ENCODE measurements around the gene IFI16.
"Not testable (repeated sequence)": the region's sequence is repeated elsewhere in the genome, so short reads cannot be mapped to it uniquely, and the experiment has no call there.

Gene IFI16

GRCh38 chr1:159067699-159068621 lies 58.3 kb downstream of the IFI16 start:
- no peak for FAIRE-seq

DNA sequence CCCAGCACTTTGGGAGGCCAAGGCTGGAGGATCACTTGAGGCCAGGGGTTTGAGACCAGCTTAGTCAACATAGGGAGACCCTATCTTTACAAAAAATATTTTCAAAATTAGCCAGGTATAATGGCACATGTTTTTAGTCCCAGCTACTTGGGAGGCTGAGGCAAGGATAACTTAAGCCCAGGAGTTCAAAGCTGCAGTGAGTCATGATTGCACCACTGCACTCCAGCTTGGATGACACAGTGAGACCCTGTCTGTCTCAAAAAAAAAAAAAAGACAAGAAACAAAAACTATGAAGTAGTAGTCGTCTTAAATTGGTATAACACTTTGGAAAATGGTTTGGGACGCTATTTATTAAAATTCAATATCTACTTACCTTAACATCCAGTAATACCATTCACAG lies 59.2 kb downstream of the IFI16 start:
- no peak for FAIRE-seq

DNA sequence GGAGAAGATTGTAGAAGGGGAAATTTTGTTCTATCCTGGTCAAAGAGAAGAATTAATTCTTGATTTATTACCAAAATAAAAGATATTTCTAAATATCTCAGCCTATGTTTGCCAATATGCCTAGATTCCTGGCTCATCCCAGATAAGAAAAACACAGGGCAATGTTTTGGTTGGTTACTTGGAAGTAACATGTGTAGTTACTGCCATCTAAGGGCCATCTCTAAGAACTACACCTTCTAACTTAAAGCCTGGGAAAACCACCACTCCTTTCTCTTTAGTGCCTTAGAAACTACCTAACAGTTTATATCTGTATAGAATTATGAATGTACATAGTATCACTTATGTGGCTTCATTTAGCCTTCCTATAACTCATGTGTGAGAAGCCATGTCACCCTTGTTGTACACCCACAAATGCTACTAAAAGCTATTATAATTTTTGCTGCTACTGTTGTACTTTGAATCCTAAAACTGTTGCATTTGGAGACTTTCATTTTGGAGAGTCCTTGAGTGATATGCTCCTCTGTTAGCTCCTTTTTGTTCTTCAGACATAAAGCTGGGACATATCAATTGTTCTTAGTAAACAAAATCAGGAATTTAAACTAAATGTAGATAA lies 62.4 kb downstream of the IFI16 start:
- peak; percentile 96 for FAIRE-seq

- no peak for FAIRE-seq
Measured at GRCh38 chr1:159076438-159077119, 66.9 kb downstream of the IFI16 start, which contains the start of gene AIM2. TSS of gene AIM2 (minus strand) at chr1:159076766. CDS start at chr1:159073499, 3,267 bp downstream.

DNA sequence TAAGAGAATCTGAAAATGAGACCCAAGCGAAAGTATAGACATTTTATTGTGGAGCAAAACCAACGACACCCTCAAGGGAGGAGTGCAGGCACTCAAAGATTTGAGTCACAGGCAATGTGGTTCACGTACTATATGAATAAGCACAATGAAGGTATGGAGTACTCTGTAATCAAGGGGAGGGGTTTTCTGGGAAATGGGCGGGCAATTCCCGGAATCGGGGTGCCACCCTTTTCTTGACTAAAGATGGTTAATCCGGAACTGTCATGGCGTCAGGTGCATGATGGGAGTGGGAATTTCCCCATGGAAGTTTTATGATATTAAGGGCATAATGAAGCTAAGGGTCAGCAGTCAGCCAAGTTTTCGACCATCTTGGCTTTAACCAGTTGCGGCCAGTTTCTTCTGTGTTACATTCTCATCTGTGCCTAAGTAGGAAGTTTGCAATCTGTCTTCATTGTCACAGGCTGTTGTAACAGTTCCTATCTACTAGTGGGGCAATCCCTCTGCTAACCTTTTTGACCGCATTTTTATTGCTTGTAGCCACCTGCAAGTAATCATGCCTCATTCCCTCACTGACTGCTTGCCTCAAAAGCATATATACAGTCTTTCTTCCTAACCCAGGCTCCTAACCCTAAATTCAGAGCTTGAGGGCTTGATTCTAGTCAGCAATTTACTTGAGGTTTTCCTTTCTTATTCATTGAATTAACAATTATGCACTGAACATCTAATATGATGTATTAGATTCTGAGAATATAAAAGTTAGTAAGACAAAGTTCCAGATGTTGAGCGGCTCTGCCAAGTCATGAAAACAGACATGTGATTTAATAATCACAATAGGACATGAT lies 67.6 kb downstream of the IFI16 start:
- no peak for FAIRE-seq

GRCh38 chr1:159079525-159079924 lies 69.8 kb downstream of the IFI16 start:
- no peak for FAIRE-seq

DNA sequence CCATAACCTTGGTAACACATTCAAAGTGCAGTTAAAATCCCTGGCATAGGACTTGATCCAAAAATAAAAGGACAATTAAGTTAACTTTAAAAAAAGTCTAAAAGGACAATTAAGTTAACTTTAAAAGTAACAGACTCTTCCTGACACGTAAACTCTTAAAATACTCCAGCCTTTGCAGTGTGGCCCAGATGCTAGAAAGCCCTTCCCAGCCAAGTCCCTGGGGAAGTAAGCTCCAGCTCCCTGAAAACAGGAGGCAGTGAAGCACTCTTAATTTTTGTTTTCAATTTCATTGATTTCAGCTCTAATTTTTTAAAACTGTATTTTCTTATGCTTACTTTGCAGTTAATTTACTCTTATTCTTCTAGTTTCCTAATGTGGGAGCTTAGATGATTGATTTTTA lies 71.9 kb downstream of the IFI16 start:
- FAIRE-seq: no peak

- FAIRE-seq: no peak
Measured at GRCh38 chr1:159083013-159083412, 73.3 kb downstream of the IFI16 start.

- no peak for FAIRE-seq
Measured at GRCh38 chr1:159084152-159084551, 74.4 kb downstream of the IFI16 start.

DNA sequence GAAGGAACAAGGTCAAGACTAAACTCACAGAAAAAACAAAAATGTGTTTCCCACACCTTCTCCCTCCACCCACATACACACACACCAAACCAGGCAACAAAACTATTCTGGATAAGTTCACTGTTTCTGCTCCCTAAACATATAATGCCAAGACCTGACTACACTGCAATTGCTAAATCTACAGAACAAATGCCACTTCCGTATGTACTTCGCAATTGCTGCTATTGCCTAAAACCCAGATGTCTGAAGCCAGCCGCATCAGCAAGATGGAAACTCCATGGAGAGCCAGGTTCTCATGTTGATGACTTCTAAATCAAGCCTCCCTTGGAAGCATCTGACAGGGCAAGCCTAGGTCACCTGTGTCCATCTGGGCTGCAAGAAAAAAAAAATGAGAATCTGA lies 75.2 kb downstream of the IFI16 start:
- no peak for FAIRE-seq

DNA sequence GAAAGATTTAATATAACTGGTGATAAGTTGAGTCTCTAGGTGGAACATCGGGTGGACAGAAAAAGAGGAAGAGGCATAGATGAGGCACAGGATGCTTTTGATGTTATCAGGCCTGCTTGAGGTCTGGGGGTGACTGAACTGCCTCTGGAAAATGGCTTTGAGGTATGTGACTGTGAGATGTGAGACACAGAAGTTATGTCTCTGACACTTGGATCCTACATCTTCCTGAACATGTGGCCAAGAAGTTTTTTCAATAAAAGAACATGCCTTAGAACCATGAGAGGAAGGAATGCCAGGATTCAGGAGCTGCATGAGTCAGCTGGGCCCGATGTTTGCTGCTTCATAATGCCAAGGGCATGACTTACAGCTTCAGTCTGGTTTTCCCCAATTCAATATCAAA lies 78.3 kb downstream of the IFI16 start:
- no peak for FAIRE-seq

DNA sequence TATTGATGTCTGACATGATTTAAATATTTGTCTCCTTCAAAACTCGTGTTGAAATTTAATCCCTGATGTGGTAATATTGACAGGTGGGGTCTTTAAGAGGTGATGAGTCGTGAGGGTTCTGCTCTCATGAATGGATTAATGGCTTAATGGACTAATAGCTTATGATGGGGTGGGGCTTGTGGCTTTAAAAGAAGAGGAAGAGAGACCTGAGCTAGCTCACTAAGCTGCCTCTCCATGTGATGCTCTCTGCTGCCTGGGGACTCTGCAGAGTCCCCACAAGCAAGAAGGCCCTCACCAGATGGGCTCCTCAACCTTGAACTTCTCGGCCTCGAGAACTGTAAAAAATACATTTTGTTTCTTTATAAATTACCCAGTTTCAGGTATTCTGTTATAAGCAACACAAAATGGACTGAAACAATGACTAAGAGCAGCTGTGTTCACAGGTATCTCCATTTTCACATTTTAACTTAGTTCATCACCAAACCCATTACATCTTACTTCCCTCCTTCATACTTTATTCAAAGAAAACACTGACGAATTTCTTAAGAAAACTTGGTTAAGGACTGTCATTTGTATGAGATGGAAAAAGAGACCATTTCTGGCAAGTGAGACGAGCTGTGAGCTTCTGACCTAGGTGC lies 79.0 kb downstream of the IFI16 start:
- FAIRE-seq: no peak

DNA sequence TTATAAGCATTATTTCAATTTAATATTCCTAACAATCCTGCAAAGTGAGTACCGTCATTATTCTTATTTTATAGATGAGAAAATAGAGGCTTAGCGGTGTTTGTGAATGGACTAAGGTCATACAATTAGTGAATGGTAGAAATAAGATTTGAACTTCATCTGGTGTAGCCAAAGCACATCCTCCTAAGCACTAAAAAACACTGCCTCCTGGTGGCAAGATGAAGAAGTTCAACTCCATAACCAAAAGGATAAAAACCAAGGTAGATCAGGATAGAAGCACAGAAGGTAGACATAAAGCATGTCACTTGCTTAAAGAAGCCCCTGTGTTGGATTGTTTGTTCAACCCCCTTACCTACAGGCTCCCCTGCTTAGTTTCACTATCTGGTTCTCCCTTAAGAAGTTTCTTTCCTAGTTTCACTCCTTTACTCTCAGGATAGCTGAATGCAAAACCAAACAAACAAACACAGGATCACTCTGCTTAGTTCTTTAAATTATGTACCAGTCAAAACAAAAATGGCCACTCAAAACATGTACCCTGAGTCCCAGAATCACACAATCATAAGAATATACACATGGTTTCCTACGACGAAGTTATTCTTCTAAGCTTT lies 79.6 kb downstream of the IFI16 start:
- no peak for FAIRE-seq

- no peak for FAIRE-seq
Measured at GRCh38 chr1:159090286-159091179, 80.8 kb downstream of the IFI16 start.

DNA sequence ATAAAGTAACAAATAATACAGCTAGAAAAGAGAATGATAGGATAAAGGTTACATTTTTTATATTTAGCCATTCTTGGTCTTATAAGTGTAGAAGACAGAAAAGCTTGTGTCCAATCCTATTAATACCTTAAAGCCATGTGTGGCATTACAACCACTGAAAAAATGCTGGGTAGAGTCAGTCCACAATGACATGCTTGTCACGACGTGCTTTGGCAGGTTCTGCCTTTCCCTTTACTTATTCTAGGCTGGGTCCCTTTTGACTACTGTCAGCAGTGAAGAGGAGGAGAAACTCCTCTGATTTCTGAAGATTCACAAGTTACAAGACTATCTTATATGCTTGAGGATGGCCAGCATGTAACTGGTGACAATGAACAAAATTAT lies 81.5 kb downstream of the IFI16 start:
- FAIRE-seq: no peak

- FAIRE-seq: no peak
Measured at GRCh38 chr1:159091607-159092031, 81.9 kb downstream of the IFI16 start.

- no peak for FAIRE-seq
Measured at GRCh38 chr1:159092036-159092760, 82.5 kb downstream of the IFI16 start.

GRCh38 chr1:159098596-159098995 lies 88.9 kb downstream of the IFI16 start:
- FAIRE-seq: no peak

DNA sequence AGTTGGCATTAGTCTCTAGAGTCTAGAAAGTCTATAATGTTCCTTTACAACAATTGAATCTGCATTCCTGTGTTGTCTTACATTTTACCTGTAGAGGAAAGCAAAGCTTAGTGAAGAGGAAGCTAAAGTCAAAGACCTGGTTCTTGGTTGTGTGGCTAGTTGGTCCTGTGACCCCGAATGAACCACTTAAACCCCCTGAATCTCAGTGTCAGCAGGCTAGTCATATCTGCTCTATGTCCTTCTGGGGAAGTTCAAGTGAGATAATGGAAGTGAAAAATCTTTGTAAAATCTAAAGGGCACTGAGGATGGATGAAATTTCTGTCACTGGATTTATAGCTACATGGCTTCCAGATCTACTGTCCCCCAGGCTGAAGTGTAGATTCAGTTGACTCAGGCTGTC lies 90.9 kb downstream of the IFI16 start:
- no peak for FAIRE-seq

DNA sequence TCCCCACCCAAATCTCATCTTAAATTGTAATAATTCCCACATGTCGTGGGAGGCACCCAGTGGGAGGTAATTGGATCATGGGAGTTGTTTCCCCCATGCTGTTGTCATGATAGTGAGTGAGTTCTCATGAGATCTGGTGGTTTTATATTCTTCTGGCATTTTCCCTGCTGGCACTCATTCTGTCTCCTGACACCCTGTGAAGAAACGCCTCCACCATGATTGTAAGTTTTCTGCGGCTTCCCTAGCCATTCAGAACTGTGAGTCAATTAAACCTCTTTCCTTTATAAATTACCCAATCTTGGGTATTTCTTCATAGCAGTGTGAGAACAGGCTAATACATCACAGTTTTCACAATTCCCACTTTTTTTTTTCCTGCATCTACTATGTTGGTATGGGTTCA lies 93.3 kb downstream of the IFI16 start:
- not testable (repeated sequence) for FAIRE-seq
